Peyer's patch (tissue), 4 donors: ENCODE data around the gene EME2. TPM values are rescaled to one million over a fixed set of nuclear protein-coding genes. Genes with fewer than 3 reads are reported as not detected.

Source experiments
- DNase-seq, 3 donors: peaks; one replicate each; pipeline ENCODE4 v3.0.0-alpha.2; 2017 to 2019
- H3K27ac ChIP-seq, 4 donors: fragments of 200-600 bp; sonication (generic); one replicate each; pipeline ENCODE4 v1.5.1; 2016 to 2019
- H3K27me3 ChIP-seq, 2 donors: fragments of 200-600 bp; sonication (generic); one replicate each; pipeline ENCODE4 v1.5.1; 2019
- H3K36me3 ChIP-seq, 3 donors: fragments of 200-600 bp; sonication (generic); one replicate each; pipeline ENCODE4 v1.5.1; 2016 to 2019
- H3K4me1 ChIP-seq, 4 donors: fragments of 200-600 bp; sonication (generic); one replicate each; pipeline ENCODE4 v1.5.1; 2016 to 2019
- H3K4me3 ChIP-seq, 4 donors: fragments of 200-600 bp; sonication (generic); 1 replicate in 3 of 4; 2 replicates in 1 of 4; pipeline ENCODE4 v1.5.1; 2016 to 2019; ENCODE audit warnings: mild to moderate bottlenecking in 1 of 4
- H3K9me3 ChIP-seq, 4 donors: fragments of 200-600 bp; sonication (generic); one replicate each; pipeline ENCODE4 v1.5.1; 2016 to 2019; ENCODE audit warnings: mild to moderate bottlenecking in 1 of 4
- CTCF ChIP-seq, 6 experiments: fragments of 450-650 bp in 4 of 6; fragments of 200-600 bp in 2 of 6; sonication (generic) in 1 of 6; IDR thresholded peaks; one replicate each; pipeline ENCODE4 v1.5.1; 2017 to 2019; ENCODE audit warnings: antibody characterized with exemption in 6 of 6, mild to moderate bottlenecking in 3 of 6, moderate library complexity in 1 of 6
- POLR2A ChIP-seq, 2 donors: fragments of 450-650 bp; IDR thresholded peaks; one replicate each; pipeline ENCODE4 v1.5.1; 2017; ENCODE audit warnings: antibody characterized with exemption in 2 of 2, mild to moderate bottlenecking in 2 of 2, moderate library complexity in 2 of 2
- total RNA-seq, 4 donors: library from RNA; depleted of rRNA; stranded (reverse); fragments of >200 nt; gene quantifications; one replicate each; pipeline ENCODE4 v1.1.0, GENCODE V29; 2016

EME2 gene
- total RNA-seq, 4 donors from 2014 or later, result 54.6 to 99.9 (median 67.0) TPM

DNA sequence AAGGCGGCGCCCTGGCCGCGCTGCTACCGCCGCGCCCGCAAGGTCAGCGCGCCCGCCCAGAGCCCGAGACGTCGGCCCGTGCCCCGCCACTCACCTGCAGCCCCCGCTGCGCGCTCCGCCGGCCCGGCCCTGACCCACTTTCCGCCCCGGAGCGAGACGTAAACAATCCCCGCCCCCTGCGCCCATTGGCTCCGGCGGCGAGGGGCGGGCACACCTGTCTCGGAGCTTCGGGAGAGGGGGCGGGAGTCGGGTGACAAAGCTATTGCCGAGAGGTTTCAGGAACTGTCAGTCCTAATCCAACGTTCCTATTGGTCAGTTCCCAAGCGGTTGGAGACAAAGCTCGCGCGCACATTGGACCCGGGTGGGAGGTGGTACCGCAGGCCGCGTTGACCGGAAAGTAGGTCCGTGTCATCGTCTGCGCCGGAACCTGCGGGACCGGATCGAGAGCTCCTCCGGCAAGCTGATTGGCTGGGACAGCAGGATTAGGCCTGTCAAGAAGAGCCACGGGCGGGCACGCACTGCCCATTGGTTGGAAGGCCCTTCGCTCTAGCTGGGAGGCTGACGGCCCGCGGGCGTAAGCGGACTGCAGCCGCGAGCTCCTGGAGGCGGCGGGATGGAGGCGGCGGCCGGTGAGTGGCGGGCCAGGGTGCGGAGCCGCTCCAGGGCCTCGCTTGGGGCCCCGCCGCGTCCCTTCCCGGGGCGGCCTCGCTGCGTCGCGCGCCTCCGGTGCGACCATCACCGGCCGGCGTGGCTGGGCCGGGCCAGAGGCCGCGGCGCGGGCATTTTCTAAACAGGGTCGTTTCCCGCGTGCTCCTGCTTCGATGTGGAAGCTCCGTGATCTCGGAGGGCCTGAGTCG lies 10.0 kb downstream of the EME2 start, which contains the start of the genes NUBP2 and SPSB3:
Gene NUBP2 (plus strand): TSS at position 553 of the 857 bp plus-strand sequence. CDS start 61 bp downstream, at position 614.
Gene SPSB3 (minus strand): TSS at position 164 of the 857 bp plus-strand sequence. CDS start 1,088 bp downstream, outside the sequence.
- Histone ChIP-seq H3K4me1 (peaks cover 3 to 41% (median 8%) of the 10 kb centered on the region in 4 donors), H3K4me3 (peak within 1 kb of the TSS; percentile 96 to 99 (median 98)), H3K36me3 (peaks cover 0 to 37% (median 0%) of the 10 kb centered on the region in 3 donors), H3K9me3 (no peaks in the 10 kb centered on the region), H3K27me3 (no peaks in the 10 kb centered on the region), H3K27ac (peak within 1 kb of the TSS; percentile 88 to 93 (median 92))
- DNase-seq, result peak; percentile 99 to 100 (median 100)
- TF ChIP-seq CTCF (IDR thresholded peaks at IDR 0.05), result no peak
- peak in 1 of 2 donors; percentile 63 for TF ChIP-seq POLR2A (IDR thresholded peaks at IDR 0.05)

DNA sequence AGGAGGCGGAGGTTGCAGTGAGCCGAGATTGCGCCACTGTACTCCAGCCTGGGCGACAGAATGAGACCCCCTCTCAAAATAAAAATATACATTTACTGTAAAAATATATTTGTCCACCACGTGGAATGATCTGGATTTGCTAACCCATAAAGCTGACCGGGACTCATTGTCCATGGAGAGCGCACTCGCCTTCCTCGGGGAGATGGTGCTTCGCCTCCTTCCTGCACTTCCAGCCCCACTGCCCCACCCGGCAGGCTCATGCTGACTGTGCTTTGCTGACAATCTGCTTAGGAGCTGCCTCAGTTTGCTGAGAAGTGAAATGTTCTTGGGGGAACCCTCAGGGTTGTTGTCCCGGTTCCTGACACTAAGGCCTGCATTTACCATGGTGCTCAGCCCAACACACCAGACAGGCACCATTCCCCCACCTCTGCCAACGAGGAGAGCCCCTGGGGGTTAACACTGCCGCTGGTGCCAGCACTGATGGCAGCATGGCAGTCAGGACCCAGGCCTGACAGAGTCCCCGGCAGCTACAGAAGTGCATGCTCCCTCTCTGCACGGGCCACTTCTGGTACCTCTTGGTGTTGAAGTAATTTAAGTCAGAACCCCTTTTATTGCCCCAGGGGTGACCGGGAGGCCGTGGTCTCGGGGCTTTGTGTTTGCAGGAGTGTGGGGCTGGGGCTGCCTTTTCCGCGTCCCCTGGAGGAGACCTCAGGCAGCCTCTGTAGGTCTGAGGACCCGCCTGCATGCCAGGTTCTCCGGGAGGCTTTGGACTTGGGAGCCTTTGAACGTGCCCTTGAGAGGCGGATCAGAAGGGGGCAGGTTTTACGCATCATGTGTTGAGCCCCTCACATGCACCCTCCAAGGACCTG lies 12.6 kb downstream of the EME2 start:
- no peaks in the 10 kb centered on the region for H3K9me3 ChIP-seq
- H3K27ac ChIP-seq, result no peak overlapping the region
- no peak for DNase-seq
- peaks cover 0 to 36% (median 0%) of the 10 kb centered on the region in 3 donors for H3K36me3 ChIP-seq
- no peaks in the 10 kb centered on the region for H3K27me3 ChIP-seq
- H3K4me3 ChIP-seq, result no peak overlapping the region
- peaks cover 3 to 32% (median 8%) of the 10 kb centered on the region in 4 donors for H3K4me1 ChIP-seq
- TF ChIP-seq POLR2A (IDR thresholded peaks at IDR 0.05) (no peak), CTCF (IDR thresholded peaks at IDR 0.05) (no peak)

DNA sequence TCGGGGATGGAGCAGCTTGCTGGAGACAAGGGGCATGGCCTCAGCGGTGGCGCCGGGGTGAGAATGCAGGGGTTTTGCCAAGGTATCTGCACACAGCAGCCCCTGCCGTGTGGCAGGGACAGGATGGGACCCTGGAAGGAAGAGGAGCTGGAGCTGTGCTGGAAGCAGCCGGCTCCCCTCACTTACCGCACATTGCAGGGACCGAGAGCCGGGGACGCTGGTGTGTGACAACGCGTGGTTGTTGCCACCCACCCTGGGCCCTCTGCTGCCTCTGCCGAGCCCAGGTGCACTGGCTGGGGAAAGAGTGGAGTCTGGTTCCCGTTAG lies 13.2 kb downstream of the EME2 start:
- Histone ChIP-seq H3K36me3 (peaks cover 0 to 36% (median 0%) of the 10 kb centered on the region in 3 donors), H3K4me1 (peaks cover 3 to 26% (median 8%) of the 10 kb centered on the region in 4 donors), H3K9me3 (no peaks in the 10 kb centered on the region), H3K27ac (no peak overlapping the region), H3K27me3 (no peaks in the 10 kb centered on the region), H3K4me3 (no peak overlapping the region)
- DNase-seq, result no peak
- no peak for TF ChIP-seq POLR2A (IDR thresholded peaks at IDR 0.05)
- no peak for TF ChIP-seq CTCF (IDR thresholded peaks at IDR 0.05)

- TF ChIP-seq POLR2A (IDR thresholded peaks at IDR 0.05) (no peak), CTCF (IDR thresholded peaks at IDR 0.05) (no peak)
- peak in 1 of 3 donors; percentile 46 for DNase-seq
- H3K4me3 ChIP-seq, result no peak overlapping the region
- H3K36me3 ChIP-seq, result peaks cover 0 to 36% (median 0%) of the 10 kb centered on the region in 3 donors
- H3K9me3 ChIP-seq, result no peaks in the 10 kb centered on the region
- no peaks in the 10 kb centered on the region for H3K27me3 ChIP-seq
- peaks cover under 1 to 20% (median 4%) of the 10 kb centered on the region in 4 donors for H3K4me1 ChIP-seq
- no peak overlapping the region for H3K27ac ChIP-seq
Measured at GRCh38 chr16:1786242-1787055, 13.8 kb downstream of the EME2 start.

DNA sequence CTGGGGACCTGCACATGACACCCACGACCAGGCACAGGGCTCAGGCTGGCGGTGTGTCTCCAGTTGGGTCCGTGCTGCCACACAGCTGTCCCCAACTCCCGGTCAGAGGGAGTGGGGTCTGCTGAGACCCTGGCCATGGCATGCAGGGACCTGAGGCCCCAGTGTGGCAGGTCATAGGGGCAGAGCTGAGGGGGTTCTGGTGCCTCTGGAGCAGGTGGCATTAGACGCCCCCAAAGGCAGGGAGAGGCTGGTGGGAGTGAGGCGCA lies 14.4 kb downstream of the EME2 start:
- no peaks in the 10 kb centered on the region for H3K27me3 ChIP-seq
- DNase-seq, result no peak
- TF ChIP-seq POLR2A (IDR thresholded peaks at IDR 0.05) (no peak), CTCF (IDR thresholded peaks at IDR 0.05) (no peak)

More for the DNA sequence above, 14.4 kb downstream of the EME2 start:
- no peak overlapping the region for H3K4me3 ChIP-seq
- H3K4me1 ChIP-seq, result peaks cover 0 to 17% (median under 1%) of the 10 kb centered on the region in 4 donors
- peaks cover 0 to 41% (median 0%) of the 10 kb centered on the region in 3 donors for H3K36me3 ChIP-seq
- H3K27ac ChIP-seq, result no peak overlapping the region
- no peaks in the 10 kb centered on the region for H3K9me3 ChIP-seq
